HG02678 (cell line): ENCODE results near the gene DDI2.

Experiments used
- ATAC-seq: cut with Tn5 transposase; IDR thresholded peaks from one replicate; pipeline ENCODE4 v1.9.1; 2021; ENCODE audit warnings: mild to moderate bottlenecking, moderate library complexity; ENCODE audit not compliant: unreplicated experiment

DDI2 gene

GRCh38 chr1:15605398-15606383 lies 11.6 kb upstream of the DDI2 start:
- no peak for ATAC-seq

GRCh38 chr1:15609631-15610030 lies 7.6 kb upstream of the DDI2 start:
- no peak for ATAC-seq

GRCh38 chr1:15610167-15610566 lies 7.1 kb upstream of the DDI2 start:
- ATAC-seq: no peak

- peak; percentile 9 for ATAC-seq
These were observed 685 bp upstream of the DDI2 start for GRCh38 chr1:15616373-15617172.

- peak; percentile 30 for ATAC-seq
These were observed 908 bp downstream of the DDI2 start for GRCh38 chr1:15618077-15618654.

- ATAC-seq: no peak
These were observed 1.6 kb downstream of the DDI2 start for GRCh38 chr1:15618655-15619525.

- no peak for ATAC-seq
These were observed 2.9 kb downstream of the DDI2 start for GRCh38 chr1:15620155-15620545.

GRCh38 chr1:15620902-15621682 lies 3.8 kb downstream of the DDI2 start:
- ATAC-seq: no peak

- no peak for ATAC-seq
These were observed 4.7 kb downstream of the DDI2 start for GRCh38 chr1:15621975-15622374.

- no peak for ATAC-seq
These were observed 5.6 kb downstream of the DDI2 start for GRCh38 chr1:15622712-15623373.

GRCh38 chr1:15623435-15623834 lies 6.2 kb downstream of the DDI2 start:
- ATAC-seq: no peak

- no peak for ATAC-seq
These were observed 7.0 kb downstream of the DDI2 start for GRCh38 chr1:15624133-15624714.

GRCh38 chr1:15625056-15625917 lies 8.0 kb downstream of the DDI2 start:
- no peak for ATAC-seq

GRCh38 chr1:15626269-15626950 lies 9.2 kb downstream of the DDI2 start:
- ATAC-seq: no peak

- peak; percentile 84 for ATAC-seq
These were observed 10.2 kb downstream of the DDI2 start for GRCh38 chr1:15627343-15627988.

- ATAC-seq: peak; percentile 16
These were observed 10.7 kb downstream of the DDI2 start for GRCh38 chr1:15628003-15628402.
